Left lung (tissue), 10 donors: ENCODE data around the gene SEZ6. TPM values are rescaled to one million over a fixed set of nuclear protein-coding genes. Genes with fewer than 3 reads are reported as not detected.

Experiments
- ATAC-seq: fragments of 200-7000 bp; cut with Tn5 transposase; one replicate; pipeline ENCODE4 v1.9.1; 2020; ENCODE audit warnings: moderate library complexity
- DNase-seq, 4 donors: peaks; one replicate each; pipeline ENCODE4 v3.0.0-alpha.2; 2013 to 2020
- H3K27ac ChIP-seq, 2 donors: fragments of 200-600 bp; sonication (generic) in 1 of 2; one replicate each; pipeline versions ENCODE4 v1.5.0 to v1.8.0; 2020 to 2021
- H3K27me3 ChIP-seq, 2 donors: fragments of 200-600 bp; sonication (generic) in 1 of 2; one replicate each; pipeline versions ENCODE4 v1.5.0 to v1.8.0; 2020 to 2021
- H3K36me3 ChIP-seq, 2 donors: fragments of 200-600 bp; sonication (generic) in 1 of 2; one replicate each; pipeline versions ENCODE4 v1.5.0 to v1.8.0; 2020 to 2021
- H3K4me1 ChIP-seq, 2 donors: fragments of 200-600 bp; one replicate each; pipeline ENCODE4 v1.8.0; 2021
- H3K4me3 ChIP-seq, 2 donors: fragments of 200-600 bp; sonication (generic) in 1 of 2; one replicate each; pipeline versions ENCODE4 v1.5.0 to v1.8.0; 2020 to 2021; ENCODE audit warnings: mild to moderate bottlenecking in 1 of 2
- H3K9me3 ChIP-seq, 2 donors: fragments of 200-600 bp; sonication (generic) in 1 of 2; one replicate each; pipeline versions ENCODE4 v1.5.0 to v1.8.0; 2020 to 2021
- CTCF ChIP-seq, 2 donors: fragments of 200-600 bp; sonication (generic) in 1 of 2; IDR thresholded peaks; one replicate each; pipeline versions ENCODE4 v1.5.0 to v1.8.0; 2021; ENCODE audit warnings: antibody characterized with exemption in 2 of 2
- intact Hi-C, 2 donors: fragments of 100-400 bp; cut with DNase I; formaldehyde crosslinking; loops; one replicate each; pipeline versions ENCODE4 v1.11.2 to v1.14.2; 2022
- polyA plus RNA-seq, 6 donors: library from polyadenylated mRNA; unstranded; fragments of 120-200 nt; gene quantifications; one replicate each; pipeline ENCODE4 v1.2.1, GENCODE V29; 2013; ENCODE audit not compliant: insufficient read length in 6 of 6
- total RNA-seq, 2 donors: library from RNA; stranded (reverse); fragmentation: NEBNext Ultra II Directional; extraction: Animal tissue kit (Norgen Biotek cat#: 25700); gene quantifications; one replicate each; pipeline ENCODE4 v1.2.1, GENCODE V29; 2021
- donor health status: DM: no; HTN: yes; CAD: no.
- donor health status: DM: no; HTN: no; CAD: no.

The SEZ6 gene
- total and polyA plus RNA-seq, 8 donors = 0.09 to 1.2 (median 0.81) TPM; not detected in 1

- DNase-seq = peak in 1 of 4 donors; percentile 20
- Histone ChIP-seq H3K27ac (no peak overlapping the region), H3K36me3 (peaks cover 0 to 67% of the 10 kb centered on the region in 2 donors), H3K9me3 (no peaks in the 10 kb centered on the region), H3K4me1 (peaks cover 15 to 39% of the 10 kb centered on the region in 2 donors), H3K4me3 (no peak overlapping the region), H3K27me3 (no peaks in the 10 kb centered on the region)
- no peak for TF ChIP-seq CTCF (IDR thresholded peaks at IDR 0.05)
- no peak for ATAC-seq
- intact Hi-C loops = no loop called here
These were observed 99.0 kb downstream of the SEZ6 start for GRCh38 chr17:28906706-28907438.

- no peaks in the 10 kb centered on the region for H3K9me3 ChIP-seq
- no peak for TF ChIP-seq CTCF (IDR thresholded peaks at IDR 0.05)
- peaks cover 0 to 61% of the 10 kb centered on the region in 2 donors for H3K36me3 ChIP-seq
- ATAC-seq (no peak), DNase-seq (peak in 1 of 4 donors; percentile 20)
- H3K27me3 ChIP-seq = no peaks in the 10 kb centered on the region
- no peak overlapping the region for H3K4me3 ChIP-seq
- intact Hi-C loops = no loop called here
- peaks cover 15 to 42% of the 10 kb centered on the region in 2 donors for H3K4me1 ChIP-seq
- no peak overlapping the region for H3K27ac ChIP-seq
These were observed 99.6 kb downstream of the SEZ6 start for GRCh38 chr17:28906276-28906675.

Other genes with a start within 250 kb of the SEZ6 start
- gene FAM222B, start 163.2 kb downstream of the SEZ6 start, total RNA-seq = 10 to 100 TPM; 16.5 to 25.4 TPM
- gene FAM222B, start 163.2 kb downstream of the SEZ6 start, polyA plus RNA-seq = 10 to 100 TPM; 18.4 to 21.0 (median 19.6) TPM
- 10 to 100 TPM; 30.0 to 33.4 TPM for gene ERAL1, start 151.0 kb downstream of the SEZ6 start, total RNA-seq
- 10 to 100 TPM; 63.5 to 70.1 (median 65.6) TPM for gene ERAL1, start 151.0 kb downstream of the SEZ6 start, polyA plus RNA-seq
- 100 to 1,000 TPM in 1 of 2 donors, 10 to 100 TPM in 1; 95.7 to 171 TPM for gene FLOT2, start 108.3 kb downstream of the SEZ6 start, total RNA-seq
- gene FLOT2, start 108.3 kb downstream of the SEZ6 start, polyA plus RNA-seq = 10 to 100 TPM; 66.3 to 81.5 (median 75.1) TPM
- 10 to 100 TPM in 1 of 2 donors, 1 to 10 TPM in 1; 8.8 to 16.9 TPM for gene DHRS13, start 103.0 kb downstream of the SEZ6 start, total RNA-seq
- gene DHRS13, start 103.0 kb downstream of the SEZ6 start, polyA plus RNA-seq = 1 to 10 TPM; 5.2 to 7.9 (median 6.5) TPM
- gene PHF12, start 54.5 kb downstream of the SEZ6 start, total RNA-seq = 10 to 100 TPM; 32.1 to 45.8 TPM
- 10 to 100 TPM; 48.2 to 68.7 (median 60.7) TPM for gene PHF12, start 54.5 kb downstream of the SEZ6 start, polyA plus RNA-seq
- gene PIPOX, start 37.1 kb upstream of the SEZ6 start, total RNA-seq = 1 to 10 TPM; 1.1 to 1.3 TPM
- gene PIPOX, start 37.1 kb upstream of the SEZ6 start, polyA plus RNA-seq = 1 to 10 TPM; 1.7 to 3.3 (median 2.3) TPM
- gene MYO18A, start 174.4 kb upstream of the SEZ6 start, total RNA-seq = 10 to 100 TPM; 55.9 to 58.3 TPM
- gene MYO18A, start 174.4 kb upstream of the SEZ6 start, polyA plus RNA-seq = 10 to 100 TPM; 37.0 to 46.1 (median 39.3) TPM
- gene CRYBA1, start 240.8 kb upstream of the SEZ6 start, total RNA-seq = not detected
- gene CRYBA1, start 240.8 kb upstream of the SEZ6 start, polyA plus RNA-seq = not detected